ENCODE data around the gene CCDC60. TPM values are rescaled to one million over a fixed set of nuclear protein-coding genes. Genes with fewer than 3 reads are reported as not detected.

The CCDC60 gene
- total and polyA plus RNA-seq, 2 of the 13 experiments (the other 11 are each of a cell fraction or from before 2014, with no cell fraction given) = not detected

- TF ChIP-seq ARID3A (IDR thresholded peaks at IDR 0.05; ENCODE audit: low read depth, low read length) (peak; percentile 83), LBX2 (CRISPR knock-in tag; IDR thresholded peaks at IDR 0.05; ENCODE audit: borderline replicate concordance) (no peak), SALL2 (CRISPR knock-in tag; IDR thresholded peaks at IDR 0.05) (no peak), ZNF546 (CRISPR knock-in tag; conservative IDR thresholded peaks at IDR 0.05) (no peak), ZNF10 (CRISPR knock-in tag; IDR thresholded peaks at IDR 0.05; ENCODE audit: borderline replicate concordance, low read depth) (no peak), NFRKB (IDR thresholded peaks at IDR 0.05) (no peak), NFATC3 (CRISPR knock-in tag; IDR thresholded peaks at IDR 0.05) (no peak), DPF2 (CRISPR knock-in tag; IDR thresholded peaks at IDR 0.05; ENCODE audit: borderline replicate concordance, low read depth) (no peak), ZNF607 (CRISPR knock-in tag; IDR thresholded peaks at IDR 0.05; ENCODE audit: borderline replicate concordance) (no peak), PRPF4 (IDR thresholded peaks at IDR 0.05; ENCODE audit: low read depth, low read length, poor library complexity, severe bottlenecking) (no peak), ZFP82 (CRISPR knock-in tag; IDR thresholded peaks at IDR 0.05; ENCODE audit: borderline replicate concordance) (no peak), RFXANK (CRISPR knock-in tag; IDR thresholded peaks at IDR 0.05) (no peak), NR2F6 (IDR thresholded peaks at IDR 0.05) (no peak), NR2F6 (CRISPR knock-in tag; IDR thresholded peaks at IDR 0.05) (no peak), HNF1A (IDR thresholded peaks at IDR 0.05; ENCODE audit: low read depth) (no peak), HNF1A (CRISPR knock-in tag; IDR thresholded peaks at IDR 0.05; ENCODE audit: borderline replicate concordance) (no peak)
- TF ChIP-seq, protein P1, sequence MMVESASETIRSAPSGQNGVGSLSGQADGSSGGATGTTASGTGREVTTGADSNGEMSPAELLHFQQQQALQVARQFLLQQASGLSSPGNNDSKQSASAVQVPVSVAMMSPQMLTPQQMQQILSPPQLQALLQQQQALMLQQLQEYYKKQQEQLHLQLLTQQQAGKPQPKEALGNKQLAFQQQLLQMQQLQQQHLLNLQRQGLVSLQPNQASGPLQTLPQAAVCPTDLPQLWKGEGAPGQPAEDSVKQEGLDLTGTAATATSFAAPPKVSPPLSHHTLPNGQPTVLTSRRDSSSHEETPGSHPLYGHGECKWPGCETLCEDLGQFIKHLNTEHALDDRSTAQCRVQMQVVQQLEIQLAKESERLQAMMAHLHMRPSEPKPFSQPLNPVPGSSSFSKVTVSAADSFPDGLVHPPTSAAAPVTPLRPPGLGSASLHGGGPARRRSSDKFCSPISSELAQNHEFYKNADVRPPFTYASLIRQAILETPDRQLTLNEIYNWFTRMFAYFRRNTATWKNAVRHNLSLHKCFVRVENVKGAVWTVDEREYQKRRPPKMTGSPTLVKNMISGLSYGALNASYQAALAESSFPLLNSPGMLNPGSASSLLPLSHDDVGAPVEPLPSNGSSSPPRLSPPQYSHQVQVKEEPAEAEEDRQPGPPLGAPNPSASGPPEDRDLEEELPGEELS (CRISPR knock-in tag; IDR thresholded peaks at IDR 0.05) = peak; percentile 71
- TF ChIP-seq, protein P2, sequence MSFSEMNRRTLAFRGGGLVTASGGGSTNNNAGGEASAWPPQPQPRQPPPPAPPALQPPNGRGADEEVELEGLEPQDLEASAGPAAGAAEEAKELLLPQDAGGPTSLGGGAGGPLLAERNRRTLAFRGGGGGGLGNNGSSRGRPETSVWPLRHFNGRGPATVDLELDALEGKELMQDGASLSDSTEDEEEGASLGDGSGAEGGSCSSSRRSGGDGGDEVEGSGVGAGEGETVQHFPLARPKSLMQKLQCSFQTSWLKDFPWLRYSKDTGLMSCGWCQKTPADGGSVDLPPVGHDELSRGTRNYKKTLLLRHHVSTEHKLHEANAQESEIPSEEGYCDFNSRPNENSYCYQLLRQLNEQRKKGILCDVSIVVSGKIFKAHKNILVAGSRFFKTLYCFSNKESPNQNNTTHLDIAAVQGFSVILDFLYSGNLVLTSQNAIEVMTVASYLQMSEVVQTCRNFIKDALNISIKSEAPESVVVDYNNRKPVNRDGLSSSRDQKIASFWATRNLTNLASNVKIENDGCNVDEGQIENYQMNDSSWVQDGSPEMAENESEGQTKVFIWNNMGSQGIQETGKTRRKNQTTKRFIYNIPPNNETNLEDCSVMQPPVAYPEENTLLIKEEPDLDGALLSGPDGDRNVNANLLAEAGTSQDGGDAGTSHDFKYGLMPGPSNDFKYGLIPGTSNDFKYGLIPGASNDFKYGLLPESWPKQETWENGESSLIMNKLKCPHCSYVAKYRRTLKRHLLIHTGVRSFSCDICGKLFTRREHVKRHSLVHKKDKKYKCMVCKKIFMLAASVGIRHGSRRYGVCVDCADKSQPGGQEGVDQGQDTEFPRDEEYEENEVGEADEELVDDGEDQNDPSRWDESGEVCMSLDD (CRISPR knock-in tag; IDR thresholded peaks at IDR 0.05; ENCODE audit: borderline replicate concordance) = no peak
- TF ChIP-seq, protein P3, sequence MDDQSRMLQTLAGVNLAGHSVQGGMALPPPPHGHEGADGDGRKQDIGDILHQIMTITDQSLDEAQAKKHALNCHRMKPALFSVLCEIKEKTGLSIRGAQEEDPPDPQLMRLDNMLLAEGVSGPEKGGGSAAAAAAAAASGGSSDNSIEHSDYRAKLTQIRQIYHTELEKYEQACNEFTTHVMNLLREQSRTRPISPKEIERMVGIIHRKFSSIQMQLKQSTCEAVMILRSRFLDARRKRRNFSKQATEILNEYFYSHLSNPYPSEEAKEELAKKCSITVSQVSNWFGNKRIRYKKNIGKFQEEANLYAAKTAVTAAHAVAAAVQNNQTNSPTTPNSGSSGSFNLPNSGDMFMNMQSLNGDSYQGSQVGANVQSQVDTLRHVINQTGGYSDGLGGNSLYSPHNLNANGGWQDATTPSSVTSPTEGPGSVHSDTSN (CRISPR knock-in tag; IDR thresholded peaks at IDR 0.05; ENCODE audit: borderline replicate concordance) = no peak
Observed at GRCh38 chr12:119365451-119365850, 30.9 kb downstream of the CCDC60 start (continued).
